ENCODE data around the gene NBPF4. TPM values are rescaled to one million over a fixed set of nuclear protein-coding genes. Genes with fewer than 3 reads are reported as not detected.
"Not testable (repeated sequence)": the region's sequence is repeated elsewhere in the genome, so short reads cannot be mapped to it uniquely, and the experiment has no call there.

NBPF4 gene
- total RNA-seq, 6 experiments from 2014 or later: not detected

DNA sequence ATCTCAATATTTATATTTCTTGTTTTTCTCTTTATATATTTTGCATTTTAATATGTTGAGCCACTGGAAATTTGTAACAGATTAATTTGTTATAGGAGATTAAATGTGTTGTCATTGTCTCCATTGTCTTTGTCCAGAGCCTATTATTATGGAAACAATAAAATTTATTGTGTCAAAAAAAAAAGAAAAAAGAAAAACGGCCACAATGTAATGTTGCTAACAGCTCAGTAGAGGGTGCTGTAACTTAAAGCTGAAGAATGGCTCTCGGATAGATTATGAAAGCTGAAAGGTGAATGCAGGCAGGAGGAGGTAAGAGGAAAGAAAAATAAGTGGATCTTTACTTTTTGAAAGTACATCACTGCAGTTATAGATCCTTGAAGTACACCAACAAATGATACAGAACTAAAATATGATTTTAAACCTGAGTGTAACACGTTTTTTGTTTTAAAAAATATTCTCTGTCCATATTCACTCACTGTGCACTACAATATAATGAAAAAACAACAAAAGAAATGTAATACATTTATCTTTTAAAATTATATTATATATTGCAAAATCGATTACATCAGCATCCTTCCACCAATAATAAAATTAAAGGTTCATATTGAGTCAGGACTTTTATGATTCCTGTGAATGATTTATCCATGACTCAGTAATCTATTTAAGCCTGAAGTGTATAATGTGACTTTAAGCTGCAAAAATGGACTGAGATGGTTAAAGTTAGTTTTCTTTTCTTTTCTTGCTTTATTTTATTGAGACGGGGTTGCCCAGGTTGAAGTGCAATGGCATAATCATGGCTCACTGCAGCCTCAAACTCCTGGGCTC is 29.0 kb downstream of the NBPF4 start:
- H3K4me1 ChIP-seq; H3K36me3 ChIP-seq; H3K4me3 ChIP-seq; intact Hi-C loops (cut with DNase I); H3K27me3 ChIP-seq; H3K27ac ChIP-seq; H3K9me3 ChIP-seq; DNase-seq: not testable (repeated sequence)
- 4% methylated on average over 4 of the region's 5 CpGs for WGBS (ENCODE audit: insufficient coverage, low coverage, low lambda C conversion rate, missing lambda C conversion rate)
- ATAC-seq: peak; percentile 72 to 83 (median 77)
- TF ChIP-seq, protein P1, sequence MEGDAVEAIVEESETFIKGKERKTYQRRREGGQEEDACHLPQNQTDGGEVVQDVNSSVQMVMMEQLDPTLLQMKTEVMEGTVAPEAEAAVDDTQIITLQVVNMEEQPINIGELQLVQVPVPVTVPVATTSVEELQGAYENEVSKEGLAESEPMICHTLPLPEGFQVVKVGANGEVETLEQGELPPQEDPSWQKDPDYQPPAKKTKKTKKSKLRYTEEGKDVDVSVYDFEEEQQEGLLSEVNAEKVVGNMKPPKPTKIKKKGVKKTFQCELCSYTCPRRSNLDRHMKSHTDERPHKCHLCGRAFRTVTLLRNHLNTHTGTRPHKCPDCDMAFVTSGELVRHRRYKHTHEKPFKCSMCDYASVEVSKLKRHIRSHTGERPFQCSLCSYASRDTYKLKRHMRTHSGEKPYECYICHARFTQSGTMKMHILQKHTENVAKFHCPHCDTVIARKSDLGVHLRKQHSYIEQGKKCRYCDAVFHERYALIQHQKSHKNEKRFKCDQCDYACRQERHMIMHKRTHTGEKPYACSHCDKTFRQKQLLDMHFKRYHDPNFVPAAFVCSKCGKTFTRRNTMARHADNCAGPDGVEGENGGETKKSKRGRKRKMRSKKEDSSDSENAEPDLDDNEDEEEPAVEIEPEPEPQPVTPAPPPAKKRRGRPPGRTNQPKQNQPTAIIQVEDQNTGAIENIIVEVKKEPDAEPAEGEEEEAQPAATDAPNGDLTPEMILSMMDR (IDR thresholded peaks at IDR 0.05): peak; percentile 21 to 64 (median 62)

DNA sequence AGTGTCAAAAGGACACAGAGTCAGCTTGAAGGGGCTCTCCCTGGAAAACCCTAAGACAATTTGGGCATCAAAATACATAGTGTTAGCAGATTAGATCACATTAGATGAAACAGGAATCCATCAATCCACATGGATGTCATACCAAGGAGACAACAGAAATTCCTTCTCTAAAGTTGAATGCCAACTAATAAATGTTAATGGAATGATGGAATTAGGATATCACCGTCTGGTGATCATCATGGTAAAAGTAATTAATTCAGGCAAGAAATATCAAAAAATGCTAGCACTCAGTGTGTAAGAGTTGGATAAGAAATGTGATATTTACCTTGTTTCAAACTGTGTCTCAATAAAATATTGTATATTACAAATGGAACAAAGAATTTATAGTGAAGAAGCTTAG is 32.9 kb downstream of the NBPF4 start:
- TF ChIP-seq, protein P1 (IDR thresholded peaks at IDR 0.05): no peak
- no peak for TF ChIP-seq POLR2A (IDR thresholded peaks at IDR 0.05)
- intact Hi-C loops (cut with DNase I): no loop called here
- no peak overlapping the region for H3K4me3 ChIP-seq
- 53% methylated on average over 1 of the region's 1 CpG for WGBS (ENCODE audit: insufficient coverage, low coverage, low lambda C conversion rate, missing lambda C conversion rate)
- H3K4me1 ChIP-seq: no peaks in the 10 kb centered on the region
- H3K27ac ChIP-seq: no peak overlapping the region
- DNase-seq (no peak), ATAC-seq (no peak)
- no peaks in the 10 kb centered on the region for H3K36me3 ChIP-seq
- H3K27me3 ChIP-seq: no peaks in the 10 kb centered on the region
- H3K9me3 ChIP-seq: no peaks in the 10 kb centered on the region

DNA sequence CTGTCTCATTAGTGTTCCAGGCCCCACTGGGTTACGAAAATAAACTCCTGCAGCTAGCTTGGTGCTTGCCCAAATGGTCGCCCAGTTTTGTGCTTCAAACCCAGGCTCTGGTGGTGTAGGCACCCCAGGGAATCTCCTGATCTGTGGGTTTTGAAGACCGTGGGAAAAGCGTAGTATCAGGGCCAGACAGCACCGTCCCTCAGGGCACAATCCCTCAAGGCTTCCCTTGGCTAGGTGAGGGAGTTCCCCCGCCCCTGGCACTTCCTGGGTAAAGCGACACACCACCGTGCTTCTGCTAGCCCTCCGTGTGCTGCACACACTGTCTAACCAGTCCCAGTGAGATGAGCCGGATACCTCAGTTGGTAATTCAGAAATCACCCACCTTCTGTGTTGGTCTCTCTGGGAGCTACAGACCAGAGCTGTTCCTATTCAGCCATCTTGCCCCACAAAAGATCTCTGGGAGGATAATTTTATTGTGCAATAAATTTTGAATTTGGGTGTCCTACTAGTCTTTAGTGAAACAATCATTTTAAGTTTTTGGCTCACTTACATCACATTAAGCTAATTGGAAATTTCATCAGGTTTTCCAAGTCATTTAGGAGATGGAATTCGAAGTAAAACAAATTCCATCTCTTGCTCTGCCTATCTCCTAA is 34.3 kb downstream of the NBPF4 start:
- intact Hi-C loops (cut with DNase I): no loop called here

DNA sequence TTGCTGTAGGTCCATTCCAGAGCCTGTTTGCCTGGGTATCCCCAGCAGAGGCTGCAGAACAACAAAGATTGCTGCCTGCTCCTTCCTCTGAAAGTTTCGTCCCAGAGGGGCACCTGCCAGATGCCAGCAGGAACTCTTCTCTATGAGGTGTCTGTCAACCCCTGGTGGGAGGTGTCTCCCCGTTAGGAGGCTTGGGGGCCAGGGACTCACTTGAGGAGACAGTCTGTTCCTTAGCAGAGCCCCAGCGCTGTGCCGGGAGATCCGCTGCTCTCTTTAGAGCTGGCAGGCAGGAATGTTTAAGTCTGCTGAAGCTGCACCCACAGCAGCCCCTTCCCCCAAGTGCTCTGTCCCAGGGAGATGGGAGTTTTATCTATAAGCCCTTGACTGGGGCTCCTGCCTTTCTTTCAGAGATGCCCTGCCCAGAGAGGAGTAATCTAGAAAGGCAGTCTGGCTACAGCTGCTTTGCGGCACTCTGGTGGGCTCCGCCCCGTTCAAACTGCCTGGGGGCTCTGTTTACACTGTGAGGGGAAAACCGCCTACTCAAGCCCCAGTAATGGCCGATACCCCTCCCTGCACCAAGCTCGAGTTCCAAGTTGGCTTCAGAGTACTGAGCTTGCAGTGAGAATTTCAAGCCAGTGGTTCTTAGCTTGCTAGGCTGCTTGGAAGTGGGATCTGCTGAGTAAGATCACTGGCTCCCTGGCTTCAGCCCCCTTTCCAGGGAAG is 35.0 kb downstream of the NBPF4 start:
- H3K27ac ChIP-seq: no peak overlapping the region
- H3K27me3 ChIP-seq: no peaks in the 10 kb centered on the region
- no peak overlapping the region for H3K4me3 ChIP-seq
- H3K4me1 ChIP-seq: no peaks in the 10 kb centered on the region
- TF ChIP-seq POLR2A (IDR thresholded peaks at IDR 0.05): no peak
- TF ChIP-seq, protein P1 (IDR thresholded peaks at IDR 0.05): no peak
- WGBS (ENCODE audit: insufficient coverage, low coverage, low lambda C conversion rate, missing lambda C conversion rate): 47% methylated on average over 3 of the region's 11 CpGs
- DNase-seq (no peak), ATAC-seq (no peak)
- H3K9me3 ChIP-seq: no peaks in the 10 kb centered on the region
- H3K36me3 ChIP-seq: no peaks in the 10 kb centered on the region
- intact Hi-C loops (cut with DNase I): no loop called here

More for the DNA sequence above, 34.3 kb downstream of the NBPF4 start:
- no peak for ATAC-seq
- TF ChIP-seq, protein P1 (IDR thresholded peaks at IDR 0.05): no peak
- no peak for TF ChIP-seq POLR2A (IDR thresholded peaks at IDR 0.05)
- Histone ChIP-seq H3K27me3 (no peaks in the 10 kb centered on the region), H3K4me1 (no peaks in the 10 kb centered on the region), H3K36me3 (no peaks in the 10 kb centered on the region), H3K27ac (no peak overlapping the region), H3K4me3 (no peak overlapping the region), H3K9me3 (no peaks in the 10 kb centered on the region)
- 33% methylated on average over 1 of the region's 11 CpGs for WGBS (ENCODE audit: insufficient coverage, low coverage, low lambda C conversion rate, missing lambda C conversion rate)
- no peak for DNase-seq

DNA sequence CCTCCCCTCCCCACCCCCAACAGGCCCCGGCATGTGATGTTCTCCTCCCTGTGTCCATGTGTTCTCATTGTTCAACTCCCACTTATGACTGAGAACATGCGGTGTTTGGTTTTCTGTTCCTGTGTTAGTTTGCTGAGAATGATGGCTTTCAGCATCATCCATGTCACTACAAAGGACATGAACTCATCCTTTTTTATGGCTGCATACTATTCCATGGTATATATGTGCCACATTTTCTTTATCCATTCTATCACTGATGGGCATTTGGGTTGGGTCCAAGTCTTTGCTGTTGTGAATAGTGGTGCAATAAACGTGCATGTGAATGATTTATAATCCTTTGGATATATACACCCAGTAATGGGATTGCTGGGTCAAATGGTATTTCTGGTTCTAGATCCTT is 40.3 kb downstream of the NBPF4 start:
- intact Hi-C loops (cut with DNase I); H3K27ac ChIP-seq; ATAC-seq; H3K4me3 ChIP-seq; DNase-seq; H3K9me3 ChIP-seq; H3K4me1 ChIP-seq; H3K27me3 ChIP-seq; H3K36me3 ChIP-seq: not testable (repeated sequence)
- WGBS (ENCODE audit: insufficient coverage, low coverage, low lambda C conversion rate, missing lambda C conversion rate): 66% methylated on average over 3 of the region's 3 CpGs
